Rectal smooth muscle tissue (tissue), 1 donor: ENCODE data around the gene RNPEPL1.
"Not testable (repeated sequence)": the region's sequence is repeated elsewhere in the genome, so short reads cannot be mapped to it uniquely, and the experiment has no call there.

Source experiments
- H3K27ac ChIP-seq: one replicate; pipeline ENCODE4 v1.7.0; 2013; ENCODE audit warnings: low read depth, low read length, inconsistent platforms
- H3K27me3 ChIP-seq: one replicate; pipeline ENCODE4 v1.7.0; 2013; ENCODE audit warnings: low read length; ENCODE audit not compliant: control insufficient read depth, insufficient read depth
- H3K36me3 ChIP-seq: one replicate; pipeline ENCODE4 v1.7.0; 2013; ENCODE audit warnings: low read length; ENCODE audit not compliant: control insufficient read depth, insufficient read depth
- H3K4me1 ChIP-seq: one replicate; pipeline ENCODE4 v1.7.0; 2013; ENCODE audit warnings: low read length; ENCODE audit not compliant: control insufficient read depth, insufficient read depth
- H3K4me3 ChIP-seq: one replicate; pipeline ENCODE4 v1.7.0; 2013; ENCODE audit warnings: low read length
- H3K9ac ChIP-seq: one replicate; pipeline ENCODE4 v1.7.0; 2013; ENCODE audit warnings: low read length

The RNPEPL1 gene

DNA sequence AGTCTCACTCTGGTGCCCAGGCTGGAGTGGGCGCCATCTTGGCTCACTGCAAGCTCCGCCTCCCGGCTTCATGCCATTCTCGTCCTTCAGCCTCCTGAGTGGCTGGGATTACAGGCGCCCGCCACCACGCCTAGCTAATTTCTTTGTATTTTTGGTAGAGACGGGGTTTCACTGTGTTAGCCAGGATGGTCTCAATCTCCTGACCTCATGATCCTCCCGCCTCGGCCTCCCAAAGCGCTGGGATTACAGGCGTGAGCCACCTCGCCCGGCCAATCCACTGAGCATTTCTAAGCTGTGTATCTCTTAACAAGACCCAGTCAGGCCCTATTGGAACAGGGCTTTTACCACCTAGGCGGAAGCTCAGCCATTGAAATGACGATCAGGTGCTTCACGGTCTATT, 5.1 kb upstream of the RNPEPL1 start:
- H3K4me3 ChIP-seq, H3K36me3 ChIP-seq, H3K27me3 ChIP-seq, H3K27ac ChIP-seq, H3K9ac ChIP-seq: not testable (repeated sequence)
- peaks cover 31% of the 10 kb centered on the region for H3K4me1 ChIP-seq

DNA sequence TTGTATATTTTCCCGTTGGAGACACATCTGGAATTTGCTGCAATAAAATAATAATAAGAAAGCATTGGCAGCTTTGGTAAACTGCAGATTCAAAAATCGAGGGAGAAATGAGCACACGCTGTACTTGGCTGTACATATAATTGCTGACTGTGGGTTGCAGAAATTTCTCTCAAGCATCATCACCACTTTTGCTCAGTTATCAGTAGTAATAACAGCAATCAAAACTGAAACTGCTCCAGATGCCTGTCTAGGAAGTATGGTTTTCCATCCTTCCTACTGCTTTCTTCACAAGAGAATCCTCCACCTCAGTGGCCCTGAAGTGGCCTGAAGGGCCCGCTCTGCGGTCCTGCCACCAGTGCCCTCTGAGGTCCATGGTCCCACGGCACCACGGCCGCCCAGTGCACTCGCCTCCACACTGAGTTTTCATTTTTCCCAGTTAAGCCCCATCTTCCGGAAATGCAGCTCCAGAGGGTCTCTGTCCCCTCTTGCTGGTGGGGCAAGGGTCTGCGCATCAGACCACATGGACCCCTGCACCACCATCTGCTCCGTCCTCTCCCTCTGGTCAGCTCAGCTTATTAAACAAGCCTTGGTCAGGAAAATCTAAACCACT, 4.2 kb upstream of the RNPEPL1 start:
- Histone ChIP-seq H3K4me1 (peaks cover 31% of the 10 kb centered on the region), H3K27me3 (no peaks in the 10 kb centered on the region), H3K4me3 (no peak overlapping the region), H3K36me3 (peaks cover 3% of the 10 kb centered on the region), H3K9ac (no peak overlapping the region), H3K27ac (no peak overlapping the region)

DNA sequence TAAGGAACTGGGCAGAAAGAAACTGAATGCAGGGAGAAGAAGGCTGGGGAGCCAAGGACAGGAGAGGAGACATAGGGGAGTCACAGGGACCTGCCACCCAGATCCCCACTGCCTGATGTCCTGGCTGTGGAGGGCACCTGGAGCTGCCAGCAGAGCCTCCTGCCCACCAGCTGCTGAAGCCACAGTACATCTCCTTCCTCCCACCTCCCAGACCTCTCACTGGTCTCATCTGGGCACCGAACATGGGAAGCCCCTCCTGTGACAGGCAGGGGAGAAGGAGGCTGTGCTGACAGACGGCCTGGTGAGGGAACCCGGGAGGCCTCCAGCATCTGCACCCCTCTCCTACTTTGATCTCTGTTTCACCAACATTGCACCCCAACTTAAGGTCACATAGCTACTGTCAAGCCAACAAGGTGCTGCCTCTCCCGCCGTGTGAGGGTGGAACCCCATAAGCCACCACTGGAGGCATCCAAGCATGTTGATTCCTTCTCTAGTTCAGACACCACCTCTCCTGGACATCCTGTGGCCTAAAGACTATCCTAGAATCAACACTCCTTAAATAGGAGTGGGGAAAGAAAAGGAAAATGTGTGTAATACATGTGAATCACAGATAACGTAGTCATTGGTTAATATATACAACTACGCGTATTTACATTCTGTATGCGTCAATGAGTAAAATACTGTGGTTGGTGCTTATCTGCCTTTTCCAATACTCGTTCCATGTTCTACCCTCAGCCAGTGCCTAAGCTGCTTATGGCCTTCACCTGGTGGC, 3.5 kb upstream of the RNPEPL1 start:
- H3K4me1 ChIP-seq: peaks cover 33% of the 10 kb centered on the region
- no peaks in the 10 kb centered on the region for H3K27me3 ChIP-seq
- H3K4me3 ChIP-seq: peak overlapping the region; percentile 60
- H3K27ac ChIP-seq: no peak overlapping the region
- peaks cover 3% of the 10 kb centered on the region for H3K36me3 ChIP-seq
- H3K9ac ChIP-seq: peak overlapping the region; percentile 32

DNA sequence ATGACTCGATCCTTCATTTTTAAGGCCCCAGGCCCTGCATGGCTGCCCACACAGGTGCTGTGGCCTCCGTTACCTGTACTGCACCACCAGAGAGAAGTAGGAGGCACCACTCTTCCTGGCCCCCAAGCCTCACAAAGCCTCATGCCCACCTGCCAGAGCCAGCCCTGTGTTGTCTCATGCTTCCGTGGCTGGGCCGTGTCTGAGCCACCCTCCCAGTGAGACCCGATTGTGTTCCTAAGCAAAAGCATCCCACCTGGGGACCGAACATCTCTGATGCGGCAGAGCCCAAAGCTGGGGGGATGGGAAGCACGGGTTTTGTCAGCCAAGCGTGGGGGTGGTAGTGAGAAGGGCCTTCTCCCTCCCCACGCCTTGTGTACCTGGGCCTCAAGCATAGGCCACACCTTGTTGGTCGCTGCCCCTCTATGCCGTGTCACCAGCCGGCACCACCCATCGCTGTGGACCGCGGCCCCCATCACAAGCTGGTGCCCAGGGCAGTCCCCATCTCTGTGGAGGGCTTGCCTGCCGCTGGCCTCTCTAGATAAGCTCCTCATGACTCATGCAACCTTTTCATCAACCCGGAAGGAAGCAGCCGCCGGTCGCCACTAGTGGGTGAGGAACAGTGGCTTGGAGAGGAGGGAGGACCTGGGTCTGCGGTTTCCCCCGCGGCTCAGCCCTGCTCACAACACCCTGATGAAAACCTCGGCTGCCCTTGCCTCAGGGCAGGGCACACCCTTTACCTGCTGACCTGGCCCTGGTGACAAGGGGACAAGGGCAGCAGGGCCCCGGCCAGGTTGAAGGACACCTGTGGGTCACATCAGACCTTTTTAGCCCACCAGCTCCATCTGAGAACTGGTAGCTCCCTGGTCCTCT, 2.7 kb upstream of the RNPEPL1 start:
- H3K4me1 ChIP-seq: peaks cover 33% of the 10 kb centered on the region
- peak overlapping the region; percentile 60 for H3K4me3 ChIP-seq
- H3K36me3 ChIP-seq: peaks cover 3% of the 10 kb centered on the region
- H3K27me3 ChIP-seq: no peaks in the 10 kb centered on the region
- peak overlapping the region; percentile 32 for H3K9ac ChIP-seq
- H3K27ac ChIP-seq: no peak overlapping the region

DNA sequence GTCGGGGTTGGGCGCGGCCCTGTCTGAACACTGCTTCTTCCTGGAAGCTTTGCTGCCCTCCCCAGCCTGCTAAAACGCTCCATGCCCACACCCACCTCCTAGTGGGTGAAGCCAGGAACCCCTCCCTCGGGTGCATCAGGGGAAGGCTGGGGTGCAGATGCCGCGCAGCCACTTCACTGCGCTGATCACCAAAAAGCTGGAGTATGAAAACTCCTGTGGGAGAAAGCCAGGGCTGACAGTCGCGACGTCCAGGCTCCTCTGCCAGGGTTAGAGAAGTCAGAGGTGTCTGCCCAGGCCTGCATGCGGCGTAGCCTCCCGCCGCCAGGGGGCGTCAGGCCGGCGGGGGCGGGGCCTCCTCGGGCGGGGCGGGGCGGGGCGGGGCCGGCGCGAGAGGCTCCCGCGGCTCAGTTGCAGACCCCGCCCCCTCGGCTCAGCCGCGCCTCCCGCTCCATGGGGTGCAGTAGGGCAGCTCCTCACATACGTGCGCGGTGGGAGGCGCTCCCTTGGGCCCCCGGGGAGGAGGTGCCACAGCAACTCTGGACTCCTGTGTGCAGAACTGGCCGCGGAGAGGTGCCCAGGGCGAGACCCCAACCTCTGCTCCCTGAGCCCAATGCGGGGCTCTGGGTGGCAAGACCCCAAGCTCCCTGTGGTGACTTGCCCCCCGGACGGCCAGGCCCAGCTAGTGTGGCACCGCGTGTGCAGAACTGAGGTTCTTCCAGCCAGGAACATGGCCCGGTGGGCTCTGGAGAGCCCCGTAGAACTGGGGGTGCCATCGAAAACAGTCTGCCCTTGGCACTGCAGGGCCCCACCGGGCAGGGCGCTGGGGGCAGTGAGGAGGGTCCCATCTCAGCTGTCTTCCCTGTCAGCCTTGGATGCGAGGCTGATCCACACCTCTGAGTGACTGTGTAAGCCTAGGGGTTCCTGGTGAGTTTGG, 1.8 kb upstream of the RNPEPL1 start:
- Histone ChIP-seq H3K4me1 (peaks cover 30% of the 10 kb centered on the region), H3K36me3 (peaks cover 3% of the 10 kb centered on the region), H3K27ac (peak overlapping the region; percentile 47), H3K4me3 (peak overlapping the region; percentile 90), H3K27me3 (no peaks in the 10 kb centered on the region), H3K9ac (peak overlapping the region; percentile 58)

DNA sequence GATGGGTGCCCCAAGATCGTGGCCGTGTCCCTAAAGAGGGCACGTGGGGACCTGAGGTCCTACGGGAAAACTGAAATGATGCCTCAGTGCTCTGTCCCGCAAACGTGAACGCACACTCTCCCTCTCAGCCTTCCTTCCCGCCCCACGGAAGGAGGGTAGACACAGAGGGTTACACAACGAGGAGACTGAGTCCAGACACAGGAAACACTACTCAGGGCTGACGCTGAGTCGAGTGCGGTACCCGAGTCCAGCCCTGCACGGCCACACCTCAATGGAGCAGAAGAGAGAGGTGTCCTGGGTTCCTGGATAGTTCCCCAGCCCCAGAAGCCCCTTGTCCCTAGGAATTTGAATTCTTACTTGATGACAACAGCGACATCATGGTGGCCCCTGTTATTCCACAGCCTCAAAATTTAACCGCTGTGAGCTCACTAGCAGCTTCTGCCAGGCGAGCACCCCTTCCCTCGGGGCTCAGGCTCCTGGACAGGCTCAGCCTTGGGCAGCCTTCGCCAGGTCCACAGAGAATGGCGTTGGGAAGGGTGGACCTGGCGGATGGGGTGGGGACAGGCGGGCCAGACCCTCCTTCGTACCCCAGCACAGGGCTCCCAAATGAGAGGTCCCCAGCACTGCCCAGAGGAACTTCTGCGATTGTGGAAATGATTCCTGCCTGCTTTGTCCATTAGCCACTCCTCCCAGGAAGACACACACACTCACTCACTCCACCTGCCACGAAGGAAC, 980 bp upstream of the RNPEPL1 start:
- Histone ChIP-seq H3K9ac (peak overlapping the region; percentile 45), H3K27ac (peak overlapping the region; percentile 79), H3K36me3 (peaks cover 3% of the 10 kb centered on the region), H3K27me3 (no peaks in the 10 kb centered on the region), H3K4me1 (peaks cover 26% of the 10 kb centered on the region), H3K4me3 (peak overlapping the region; percentile 90)

DNA sequence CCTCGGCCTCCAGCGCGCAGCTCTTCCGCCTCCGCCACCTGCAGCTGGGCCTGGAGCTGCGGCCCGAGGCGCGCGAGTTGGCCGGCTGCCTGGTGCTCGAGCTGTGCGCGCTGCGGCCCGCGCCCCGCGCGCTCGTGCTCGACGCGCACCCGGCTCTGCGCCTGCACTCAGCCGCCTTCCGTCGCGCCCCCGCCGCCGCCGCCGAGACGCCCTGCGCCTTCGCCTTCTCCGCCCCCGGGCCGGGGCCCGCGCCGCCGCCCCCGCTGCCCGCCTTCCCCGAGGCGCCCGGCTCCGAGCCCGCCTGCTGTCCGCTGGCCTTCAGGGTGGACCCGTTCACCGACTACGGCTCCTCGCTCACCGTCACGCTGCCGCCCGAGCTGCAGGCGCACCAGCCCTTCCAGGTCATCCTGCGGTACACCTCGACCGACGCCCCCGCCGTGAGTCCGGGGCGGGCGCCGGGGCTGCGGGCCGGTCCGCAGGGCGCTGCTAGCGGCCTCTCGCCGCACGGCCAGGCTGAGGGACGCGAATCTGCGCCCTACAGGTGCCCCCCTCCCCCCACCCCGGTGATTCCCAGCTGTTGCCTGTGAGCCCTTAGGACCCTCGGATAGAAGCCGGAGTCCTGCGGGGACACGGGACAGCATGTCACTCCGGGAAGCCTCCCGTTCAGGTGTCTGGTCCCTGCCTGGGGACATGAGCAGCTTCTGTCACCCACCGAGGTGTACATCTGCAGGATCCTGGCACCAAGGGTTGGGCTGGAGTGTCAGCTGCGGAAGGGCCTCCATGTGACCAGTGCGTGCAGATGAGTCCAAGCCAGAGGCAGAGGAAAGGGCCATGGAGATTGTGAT, 616 bp downstream of the RNPEPL1 start:
- Histone ChIP-seq H3K36me3 (peaks cover under 1% of the 10 kb centered on the region), H3K9ac (peak overlapping the region; percentile 82), H3K27ac (peak overlapping the region; percentile 48), H3K4me3 (peak overlapping the region; percentile 89), H3K27me3 (no peaks in the 10 kb centered on the region), H3K4me1 (peaks cover 26% of the 10 kb centered on the region)

DNA sequence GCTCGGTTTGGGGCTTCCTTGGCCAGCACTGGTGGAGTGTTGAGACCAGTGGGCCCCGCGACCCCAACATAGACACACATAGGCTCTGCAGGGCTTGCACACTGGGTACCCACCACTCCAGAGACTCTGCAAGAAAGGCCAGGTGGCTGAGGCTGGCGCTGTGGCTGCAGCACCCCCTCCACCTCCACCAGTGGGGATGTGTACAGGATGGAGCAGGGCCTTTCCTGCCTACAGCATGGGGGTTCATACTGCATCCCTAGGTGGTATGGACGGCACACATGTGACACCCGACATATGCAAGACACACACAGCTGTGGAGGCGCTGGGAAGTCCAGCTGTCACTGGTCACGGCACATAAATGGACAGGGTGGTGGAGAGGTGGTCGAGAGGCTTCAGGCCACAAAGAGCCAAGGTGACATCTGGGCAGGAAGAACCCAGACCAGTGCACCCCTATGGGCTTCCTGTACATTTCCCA, 1.3 kb downstream of the RNPEPL1 start:
- Histone ChIP-seq H3K4me3 (peak overlapping the region; percentile 89), H3K9ac (no peak overlapping the region), H3K4me1 (peaks cover 26% of the 10 kb centered on the region), H3K27ac (peak overlapping the region; percentile 48), H3K27me3 (no peaks in the 10 kb centered on the region), H3K36me3 (peaks cover 6% of the 10 kb centered on the region)

DNA sequence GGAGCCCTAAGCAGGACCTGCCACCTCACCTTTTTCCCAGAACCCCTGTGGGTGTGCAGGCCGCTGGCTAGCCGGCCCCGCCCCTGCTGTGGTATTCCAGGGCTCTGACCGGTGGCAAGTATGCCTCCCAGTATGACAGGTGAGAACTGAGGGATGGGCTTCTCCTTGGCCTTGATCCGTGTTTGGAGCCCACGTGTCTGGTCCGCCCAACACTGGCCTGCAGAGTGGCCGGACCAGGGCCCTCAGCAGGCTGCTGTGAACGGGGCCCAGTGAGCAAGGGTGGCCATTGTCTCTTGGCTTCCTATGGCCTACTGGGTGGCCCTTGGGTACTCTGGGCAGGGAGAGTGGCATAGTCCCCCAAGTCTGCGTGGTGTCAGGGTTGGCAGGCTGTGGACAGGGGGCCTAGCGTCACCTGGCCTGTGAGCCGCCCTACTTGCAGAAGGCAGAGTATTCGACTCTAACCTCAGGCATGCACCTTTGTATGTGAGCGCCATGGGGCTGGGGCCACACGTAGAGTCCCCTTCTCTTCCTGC, 1.8 kb downstream of the RNPEPL1 start:
- Histone ChIP-seq H3K4me1 (peaks cover 26% of the 10 kb centered on the region), H3K27ac (no peak overlapping the region), H3K27me3 (no peaks in the 10 kb centered on the region), H3K9ac (no peak overlapping the region), H3K36me3 (peaks cover 11% of the 10 kb centered on the region), H3K4me3 (peak overlapping the region; percentile 89)

DNA sequence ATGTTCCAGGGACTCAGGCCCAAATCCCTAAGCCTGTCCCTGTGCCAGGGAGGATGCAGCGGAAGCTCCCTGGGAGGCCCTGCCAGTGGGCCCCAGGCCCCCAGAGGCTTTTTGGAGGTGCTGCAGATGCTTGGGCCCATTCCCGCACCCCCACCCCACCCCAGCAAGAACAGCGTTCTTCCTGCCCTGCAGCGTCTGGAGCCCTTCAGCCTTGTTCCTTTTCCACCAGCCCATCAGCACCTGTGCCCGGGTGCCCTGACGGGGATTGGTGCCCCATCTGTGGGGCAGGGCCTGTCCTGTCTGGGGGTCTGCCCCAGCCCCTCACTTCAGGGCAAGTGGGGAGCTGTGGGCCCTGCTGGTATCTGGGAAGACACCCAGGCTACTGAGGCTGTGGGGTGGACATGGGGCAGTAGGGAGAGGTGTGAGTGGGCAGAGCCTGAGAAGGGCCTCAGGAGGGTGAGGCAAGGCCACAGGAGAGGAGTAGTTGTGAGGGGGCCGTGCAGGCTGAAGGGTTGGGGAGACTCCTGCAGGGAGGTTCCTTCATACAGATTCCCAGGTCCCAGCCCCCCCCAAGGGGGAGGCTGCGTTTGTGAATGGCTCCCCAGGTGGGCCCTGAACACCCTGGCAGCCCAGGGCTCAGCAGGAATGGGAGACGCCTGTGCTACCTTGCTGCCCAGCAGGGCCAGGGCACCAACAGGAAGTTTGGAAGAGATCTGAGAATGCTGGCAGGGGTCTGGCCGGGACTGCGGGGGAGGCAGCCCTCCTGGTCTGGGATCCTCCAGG, 2.4 kb downstream of the RNPEPL1 start:
- no peak overlapping the region for H3K9ac ChIP-seq
- H3K36me3 ChIP-seq: peaks cover 13% of the 10 kb centered on the region
- peaks cover 25% of the 10 kb centered on the region for H3K4me1 ChIP-seq

More for the DNA sequence above, 2.4 kb downstream of the RNPEPL1 start:
- Histone ChIP-seq H3K27ac (no peak overlapping the region), H3K4me3 (peak overlapping the region; percentile 89), H3K27me3 (no peaks in the 10 kb centered on the region)
